VCaP (cell line): ENCODE data around the gene PODXL2.

Experiments used
- H3K27ac ChIP-seq: fragments of 450-650 bp; 2 replicates; pipeline ENCODE4 v1.5.1; 2017
- CTCF ChIP-seq: fragments of 450-650 bp; conservative IDR thresholded peaks from 2 replicates; pipeline ENCODE4 v1.5.1; 2017; ENCODE audit warnings: mild to moderate bottlenecking, moderate library complexity

PODXL2 gene

GRCh38 chr3:127632035-127632820 lies 3.2 kb downstream of the PODXL2 start:
- no peak for TF ChIP-seq CTCF
- no peak overlapping the region for H3K27ac ChIP-seq

- H3K27ac ChIP-seq: no peak overlapping the region
- no peak for TF ChIP-seq CTCF
Observed at GRCh38 chr3:127634653-127635052, 5.7 kb downstream of the PODXL2 start.

GRCh38 chr3:127637546-127637945 lies 8.6 kb downstream of the PODXL2 start:
- TF ChIP-seq CTCF: no peak
- H3K27ac ChIP-seq: no peak overlapping the region

GRCh38 chr3:127637971-127638370 lies 9.0 kb downstream of the PODXL2 start:
- no peak for TF ChIP-seq CTCF

GRCh38 chr3:127639173-127640041 lies 10.4 kb downstream of the PODXL2 start:
- no peak overlapping the region for H3K27ac ChIP-seq
- no peak for TF ChIP-seq CTCF

More at GRCh38 chr3:127637971-127638370, 9.0 kb downstream of the PODXL2 start:
- no peak overlapping the region for H3K27ac ChIP-seq

- no peak for TF ChIP-seq CTCF
- no peak overlapping the region for H3K27ac ChIP-seq
Observed at GRCh38 chr3:127640042-127640355, 11.0 kb downstream of the PODXL2 start.

GRCh38 chr3:127644641-127645370 lies 15.8 kb downstream of the PODXL2 start:
- TF ChIP-seq CTCF: no peak
- H3K27ac ChIP-seq: no peak overlapping the region
